ENCODE results near the gene APOLD1. TPM values are rescaled to one million over a fixed set of nuclear protein-coding genes. Genes with fewer than 3 reads are reported as not detected.

The APOLD1 gene
- total RNA-seq, 4 donors from 2014 or later, result 2.3 to 14.9 (median 5.6) TPM

GRCh38 chr12:12786706-12787601 lies 1.5 kb downstream of the APOLD1 start:
- Histone ChIP-seq H3K27ac (peak overlapping the region; percentile 74 to 95 (median 84)), H3K9me3 (no peaks in the 10 kb centered on the region), H3K4me3 (peak overlapping the region; percentile 44 to 65 (median 62)), H3K4me1 (peaks cover 0 to 19% (median 0%) of the 10 kb centered on the region in 4 donors), H3K36me3 (no peaks in the 10 kb centered on the region), H3K27me3 (no peaks in the 10 kb centered on the region)
- peak in 4 of 6 experiments; percentile 11 to 59 (median 50) for TF ChIP-seq CTCF (IDR thresholded peaks at IDR 0.05)
- TF ChIP-seq POLR2A (IDR thresholded peaks at IDR 0.05), result peak; percentile 61 to 67
- peak; percentile 57 to 87 (median 87) for DNase-seq

GRCh38 chr12:12788131-12788530 lies 2.7 kb downstream of the APOLD1 start:
- TF ChIP-seq POLR2A (IDR thresholded peaks at IDR 0.05), result no peak
- no peak for TF ChIP-seq CTCF (IDR thresholded peaks at IDR 0.05)
- H3K36me3 ChIP-seq, result no peaks in the 10 kb centered on the region
- H3K27ac ChIP-seq, result peak overlapping the region in 3 of 4 donors; percentile 84 to 95 (median 85)
- peak overlapping the region in 1 of 4 donors; percentile 59 for H3K4me3 ChIP-seq
- H3K27me3 ChIP-seq, result no peaks in the 10 kb centered on the region
- no peaks in the 10 kb centered on the region for H3K9me3 ChIP-seq
- no peak for DNase-seq
- H3K4me1 ChIP-seq, result peaks cover 0 to 19% (median 0%) of the 10 kb centered on the region in 4 donors

GRCh38 chr12:12788675-12789368 lies 3.4 kb downstream of the APOLD1 start:
- H3K27me3 ChIP-seq, result no peaks in the 10 kb centered on the region
- peak overlapping the region in 1 of 4 donors; percentile 85 for H3K27ac ChIP-seq
- peak overlapping the region in 1 of 4 donors; percentile 59 for H3K4me3 ChIP-seq
- TF ChIP-seq POLR2A (IDR thresholded peaks at IDR 0.05), result no peak
- peak; percentile 77 to 91 (median 86) for TF ChIP-seq CTCF (IDR thresholded peaks at IDR 0.05)
- DNase-seq, result peak in 2 of 3 donors; percentile 70 to 92
- H3K4me1 ChIP-seq, result peaks cover 0 to 19% (median 0%) of the 10 kb centered on the region in 4 donors
- H3K9me3 ChIP-seq, result no peaks in the 10 kb centered on the region
- H3K36me3 ChIP-seq, result no peaks in the 10 kb centered on the region

GRCh38 chr12:12790956-12791355 lies 5.5 kb downstream of the APOLD1 start:
- Histone ChIP-seq H3K27me3 (no peaks in the 10 kb centered on the region), H3K4me3 (no peak overlapping the region), H3K36me3 (no peaks in the 10 kb centered on the region), H3K9me3 (no peaks in the 10 kb centered on the region), H3K4me1 (peaks cover 0 to 19% (median 0%) of the 10 kb centered on the region in 4 donors), H3K27ac (no peak overlapping the region)
- TF ChIP-seq CTCF (IDR thresholded peaks at IDR 0.05), result no peak
- no peak for TF ChIP-seq POLR2A (IDR thresholded peaks at IDR 0.05)
- no peak for DNase-seq

GRCh38 chr12:12791756-12792369 lies 6.4 kb downstream of the APOLD1 start:
- H3K36me3 ChIP-seq, result no peaks in the 10 kb centered on the region
- DNase-seq, result no peak
- peak overlapping the region in 1 of 4 donors; percentile 16 for H3K4me3 ChIP-seq
- TF ChIP-seq CTCF (IDR thresholded peaks at IDR 0.05) (no peak), POLR2A (IDR thresholded peaks at IDR 0.05) (no peak)
- peaks cover 0 to 19% (median 0%) of the 10 kb centered on the region in 4 donors for H3K4me1 ChIP-seq
- no peaks in the 10 kb centered on the region for H3K9me3 ChIP-seq
- no peaks in the 10 kb centered on the region for H3K27me3 ChIP-seq
- H3K27ac ChIP-seq, result no peak overlapping the region
